ENCODE data around the gene PRB2. TPM values are rescaled to one million over a fixed set of nuclear protein-coding genes. Genes with fewer than 3 reads are reported as not detected.

The PRB2 gene
- not detected in 2 replicates for total RNA-seq

DNA sequence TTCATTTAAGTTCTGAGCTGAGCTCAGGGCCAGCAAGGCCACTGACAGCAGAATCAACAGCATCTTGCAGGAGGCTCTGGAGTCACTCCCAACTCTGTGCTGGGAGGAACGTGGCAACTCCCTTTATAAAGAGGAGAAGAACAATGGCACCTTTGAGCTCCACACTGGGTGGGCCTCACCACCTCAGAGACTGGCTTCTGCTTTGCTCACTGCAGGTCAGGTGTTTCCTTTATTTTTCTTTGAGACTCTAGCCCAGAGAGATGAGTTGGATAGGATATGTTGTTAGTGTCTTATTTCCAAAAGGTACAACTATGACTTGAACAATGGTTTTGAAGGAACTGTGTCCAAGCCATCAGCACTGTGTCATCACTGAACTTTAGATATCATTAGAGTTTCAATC, at the start of gene PRB2:
Gene PRB2 (minus strand): TSS at position 101 of the 400 bp plus-strand sequence. CDS start 38 bp downstream, at position 63.

Other genes starting within 250 kb of the PRB2 start
- gene SMIM10L1, start 224.4 kb downstream of the PRB2 start, total RNA-seq, result 8.1 and 9.6 TPM in 2 replicates
- not detected in 2 replicates for gene TAS2R42, start 208.6 kb downstream of the PRB2 start, total RNA-seq
- gene PRB3, start 125.9 kb downstream of the PRB2 start, total RNA-seq, result not detected in 2 replicates
- gene PRB4, start 85.1 kb downstream of the PRB2 start, total RNA-seq, result not detected in 2 replicates